ENCODE data around the gene PLEKHM2.

The PLEKHM2 gene

GRCh38 chr1:15671430-15671829 is 12.7 kb upstream of the PLEKHM2 start:
- H2AFZ ChIP-seq (ENCODE audit: low read length), result no peak overlapping the region
- H2AK5ac ChIP-seq (ENCODE audit: low read depth, low read length), result no peak overlapping the region
- H3K9ac ChIP-seq (ENCODE audit: low read depth, low read length, poor library complexity), result no peak overlapping the region
- no peaks in the 10 kb centered on the region for H3K79me1 ChIP-seq (ENCODE audit: low read depth, low read length)
- H4K8ac ChIP-seq (ENCODE audit: low read depth, low read length), result no peak overlapping the region
- no peaks in the 10 kb centered on the region for H3K27me3 ChIP-seq (ENCODE audit: control insufficient read depth in 3 of 3, insufficient read depth in 3 of 3, low read depth in 1 of 3, low read length in 3 of 3)
- no peak overlapping the region for H2BK12ac ChIP-seq (ENCODE audit: low read length)
- H3K4me3 ChIP-seq (ENCODE audit: low read length in 2 of 2), result no peak overlapping the region
- no peak overlapping the region for H3K27ac ChIP-seq (replicated peaks; ENCODE audit: low read length)
- no peaks in the 10 kb centered on the region for H3K9me3 ChIP-seq (replicated peaks in 1 of 2; ENCODE audit: control insufficient read depth in 2 of 2, insufficient read depth in 1 of 2, low read depth in 1 of 2, low read length in 2 of 2)
- H2BK120ac ChIP-seq (ENCODE audit: low read depth, low read length), result no peak overlapping the region
- no peak overlapping the region for H3K4ac ChIP-seq (ENCODE audit: low read length)
- no CpG with 5 or more reads among the region's 2 CpGs for whole genome bisulfite sequencing, 2 donors (ENCODE audit: extremely low coverage in 2 of 2, insufficient read length in 2 of 2, insufficient replicate concordance in 1 of 2)
- H3K14ac ChIP-seq (ENCODE audit: low read length), result no peak overlapping the region
- no peak overlapping the region for H2BK15ac ChIP-seq (ENCODE audit: low read length)
- no peaks in the 10 kb centered on the region for H3K4me1 ChIP-seq (ENCODE audit: control insufficient read depth in 2 of 2, insufficient read depth in 1 of 2, low read depth in 1 of 2, low read length in 2 of 2)
- no peak overlapping the region for H3K4me2 ChIP-seq (ENCODE audit: insufficient read depth, low read length, poor library complexity, severe bottlenecking)
- DNase-seq (ENCODE audit: low spot score), result no peak
- no peak overlapping the region for H3K23ac ChIP-seq (ENCODE audit: low read depth, low read length, poor library complexity)
- no peak overlapping the region for H3K18ac ChIP-seq (ENCODE audit: low read length)
- H2BK5ac ChIP-seq (ENCODE audit: low read length), result no peak overlapping the region
- no peaks in the 10 kb centered on the region for H3K36me3 ChIP-seq (replicated peaks in 1 of 2; ENCODE audit: control insufficient read depth in 2 of 2, insufficient read depth in 2 of 2, low read length in 2 of 2)
- no peak overlapping the region for H4K91ac ChIP-seq (ENCODE audit: low read depth, low read length, poor library complexity)

GRCh38 chr1:15674386-15675159 is 9.5 kb upstream of the PLEKHM2 start:
- Histone ChIP-seq H2BK120ac (ENCODE audit: low read depth, low read length) (no peak overlapping the region), H2BK5ac (ENCODE audit: low read length) (no peak overlapping the region), H3K4ac (ENCODE audit: low read length) (no peak overlapping the region), H2AK5ac (ENCODE audit: low read depth, low read length) (no peak overlapping the region), H2AFZ (ENCODE audit: low read length) (no peak overlapping the region), H2BK15ac (ENCODE audit: low read length) (no peak overlapping the region), H2BK12ac (ENCODE audit: low read length) (no peak overlapping the region), H3K4me3 (ENCODE audit: low read length in 2 of 2) (no peak overlapping the region), H3K23ac (ENCODE audit: low read depth, low read length, poor library complexity) (no peak overlapping the region), H3K4me2 (ENCODE audit: insufficient read depth, low read length, poor library complexity, severe bottlenecking) (no peak overlapping the region), H3K9me3 (replicated peaks in 1 of 2; ENCODE audit: control insufficient read depth in 2 of 2, insufficient read depth in 1 of 2, low read depth in 1 of 2, low read length in 2 of 2) (peaks cover 1 to 14% of the 10 kb centered on the region in 2 donors), H4K8ac (ENCODE audit: low read depth, low read length) (no peak overlapping the region), H3K36me3 (replicated peaks in 1 of 2; ENCODE audit: control insufficient read depth in 2 of 2, insufficient read depth in 2 of 2, low read length in 2 of 2) (no peaks in the 10 kb centered on the region), H3K27me3 (ENCODE audit: control insufficient read depth in 3 of 3, insufficient read depth in 3 of 3, low read depth in 1 of 3, low read length in 3 of 3) (no peaks in the 10 kb centered on the region), H3K18ac (ENCODE audit: low read length) (no peak overlapping the region), H3K14ac (ENCODE audit: low read length) (no peak overlapping the region), H3K79me1 (ENCODE audit: low read depth, low read length) (no peaks in the 10 kb centered on the region), H3K4me1 (ENCODE audit: control insufficient read depth in 2 of 2, insufficient read depth in 1 of 2, low read depth in 1 of 2, low read length in 2 of 2) (no peaks in the 10 kb centered on the region), H4K91ac (ENCODE audit: low read depth, low read length, poor library complexity) (no peak overlapping the region), H3K27ac (replicated peaks; ENCODE audit: low read length) (no peak overlapping the region), H3K9ac (ENCODE audit: low read depth, low read length, poor library complexity) (no peak overlapping the region)
- no CpG with 5 or more reads among the region's 12 CpGs for WGBS, 2 donors (ENCODE audit: extremely low coverage in 2 of 2, insufficient read length in 2 of 2, insufficient replicate concordance in 1 of 2)
- no peak for DNase-seq (ENCODE audit: low spot score)

GRCh38 chr1:15676010-15676409 is 8.1 kb upstream of the PLEKHM2 start:
- Histone ChIP-seq H2BK5ac (ENCODE audit: low read length) (no peak overlapping the region), H2AFZ (ENCODE audit: low read length) (no peak overlapping the region), H2AK5ac (ENCODE audit: low read depth, low read length) (no peak overlapping the region), H3K4me3 (ENCODE audit: low read length in 2 of 2) (no peak overlapping the region), H3K4ac (ENCODE audit: low read length) (no peak overlapping the region), H2BK15ac (ENCODE audit: low read length) (no peak overlapping the region), H3K18ac (ENCODE audit: low read length) (no peak overlapping the region), H3K36me3 (replicated peaks in 1 of 2; ENCODE audit: control insufficient read depth in 2 of 2, insufficient read depth in 2 of 2, low read length in 2 of 2) (no peaks in the 10 kb centered on the region), H3K27ac (replicated peaks; ENCODE audit: low read length) (no peak overlapping the region), H3K23ac (ENCODE audit: low read depth, low read length, poor library complexity) (no peak overlapping the region), H3K9ac (ENCODE audit: low read depth, low read length, poor library complexity) (peak overlapping the region; percentile 80), H4K8ac (ENCODE audit: low read depth, low read length) (no peak overlapping the region), H2BK120ac (ENCODE audit: low read depth, low read length) (no peak overlapping the region), H3K4me2 (ENCODE audit: insufficient read depth, low read length, poor library complexity, severe bottlenecking) (no peak overlapping the region), H3K9me3 (replicated peaks in 1 of 2; ENCODE audit: control insufficient read depth in 2 of 2, insufficient read depth in 1 of 2, low read depth in 1 of 2, low read length in 2 of 2) (peaks cover 1 to 14% of the 10 kb centered on the region in 2 donors), H4K91ac (ENCODE audit: low read depth, low read length, poor library complexity) (no peak overlapping the region), H3K79me1 (ENCODE audit: low read depth, low read length) (no peaks in the 10 kb centered on the region), H2BK12ac (ENCODE audit: low read length) (no peak overlapping the region), H3K14ac (ENCODE audit: low read length) (no peak overlapping the region), H3K27me3 (ENCODE audit: control insufficient read depth in 3 of 3, insufficient read depth in 3 of 3, low read depth in 1 of 3, low read length in 3 of 3) (no peaks in the 10 kb centered on the region), H3K4me1 (ENCODE audit: control insufficient read depth in 2 of 2, insufficient read depth in 1 of 2, low read depth in 1 of 2, low read length in 2 of 2) (peaks cover 0 to 1% of the 10 kb centered on the region in 2 donors)
- no peak for DNase-seq (ENCODE audit: low spot score)
- no CpG with 5 or more reads among the region's 2 CpGs for WGBS, 2 donors (ENCODE audit: extremely low coverage in 2 of 2, insufficient read length in 2 of 2, insufficient replicate concordance in 1 of 2)

GRCh38 chr1:15676688-15677661 is 7.1 kb upstream of the PLEKHM2 start:
- H2BK120ac ChIP-seq (ENCODE audit: low read depth, low read length), result no peak overlapping the region
- no peaks in the 10 kb centered on the region for H3K79me1 ChIP-seq (ENCODE audit: low read depth, low read length)
- no peak overlapping the region for H4K91ac ChIP-seq (ENCODE audit: low read depth, low read length, poor library complexity)
- H4K8ac ChIP-seq (ENCODE audit: low read depth, low read length), result no peak overlapping the region
- WGBS, 2 donors (ENCODE audit: extremely low coverage in 2 of 2, insufficient read length in 2 of 2, insufficient replicate concordance in 1 of 2), result no CpG with 5 or more reads among the region's 6 CpGs
- no peak overlapping the region for H3K4ac ChIP-seq (ENCODE audit: low read length)
- H2AK5ac ChIP-seq (ENCODE audit: low read depth, low read length), result no peak overlapping the region
- no peak overlapping the region for H3K4me3 ChIP-seq (ENCODE audit: low read length in 2 of 2)
- H2BK5ac ChIP-seq (ENCODE audit: low read length), result no peak overlapping the region
- no peaks in the 10 kb centered on the region for H3K36me3 ChIP-seq (replicated peaks in 1 of 2; ENCODE audit: control insufficient read depth in 2 of 2, insufficient read depth in 2 of 2, low read length in 2 of 2)
- no peak for DNase-seq (ENCODE audit: low spot score)
- no peak overlapping the region for H3K9ac ChIP-seq (ENCODE audit: low read depth, low read length, poor library complexity)
- peaks cover 1 to 14% of the 10 kb centered on the region in 2 donors for H3K9me3 ChIP-seq (replicated peaks in 1 of 2; ENCODE audit: control insufficient read depth in 2 of 2, insufficient read depth in 1 of 2, low read depth in 1 of 2, low read length in 2 of 2)
- H2AFZ ChIP-seq (ENCODE audit: low read length), result no peak overlapping the region
- no peak overlapping the region for H3K14ac ChIP-seq (ENCODE audit: low read length)
- H3K27ac ChIP-seq (replicated peaks; ENCODE audit: low read length), result no peak overlapping the region
- no peak overlapping the region for H3K23ac ChIP-seq (ENCODE audit: low read depth, low read length, poor library complexity)
- H2BK15ac ChIP-seq (ENCODE audit: low read length), result no peak overlapping the region
- no peak overlapping the region for H3K4me2 ChIP-seq (ENCODE audit: insufficient read depth, low read length, poor library complexity, severe bottlenecking)
- no peaks in the 10 kb centered on the region for H3K27me3 ChIP-seq (ENCODE audit: control insufficient read depth in 3 of 3, insufficient read depth in 3 of 3, low read depth in 1 of 3, low read length in 3 of 3)
- peaks cover 0 to 2% of the 10 kb centered on the region in 2 donors for H3K4me1 ChIP-seq (ENCODE audit: control insufficient read depth in 2 of 2, insufficient read depth in 1 of 2, low read depth in 1 of 2, low read length in 2 of 2)
- no peak overlapping the region for H2BK12ac ChIP-seq (ENCODE audit: low read length)
- H3K18ac ChIP-seq (ENCODE audit: low read length), result no peak overlapping the region
